Hepatic stellate cell (primary cell): ENCODE measurements around the gene DOP1A.

Experiments used
- DNase-seq: peaks from one replicate; pipeline ENCODE4 v3.0.0; 2011; ENCODE audit warnings: low spot score

DOP1A gene

GRCh38 chr6:83215131-83216047 is 147.9 kb downstream of the DOP1A start:
- peak; percentile 30 for DNase-seq

GRCh38 chr6:83216806-83217205 is 149.3 kb downstream of the DOP1A start:
- no peak for DNase-seq
